Effector memory CD8-positive, alpha-beta T cell (primary cell): ENCODE data around the gene NEGR1.

Source experiments
- ATAC-seq: fragments of 150-1000 bp; cut with Tn5 transposase; replicated peaks from 2 replicates; pipeline ENCODE4 v1.10.0; 2021; ENCODE audit warnings: mild to moderate bottlenecking, moderate library complexity
- DNase-seq, 3 experiments: peaks; one replicate each; pipeline ENCODE4 v3.0.0; 2021
- H3K27ac Mint-ChIP-seq, 2 donors: one replicate each; pipeline ENCODE4 v1.8.0; 2022; ENCODE audit warnings: mild to moderate bottlenecking in 2 of 2, mixed read lengths in 2 of 2, moderate library complexity in 2 of 2
- H3K27me3 Mint-ChIP-seq, 2 donors: one replicate each; pipeline ENCODE4 v1.8.0; 2022; ENCODE audit warnings: mixed read lengths in 2 of 2
- H3K36me3 Mint-ChIP-seq: one replicate; pipeline ENCODE4 v1.8.0; 2022; ENCODE audit warnings: mild to moderate bottlenecking, moderate library complexity, mixed read lengths; ENCODE audit not compliant: insufficient read depth
- H3K4me1 Mint-ChIP-seq, 2 donors: one replicate each; pipeline ENCODE4 v1.8.0; 2022; ENCODE audit warnings: low read depth in 2 of 2, mixed read lengths in 2 of 2
- H3K4me3 Mint-ChIP-seq, 2 donors: one replicate each; pipeline ENCODE4 v1.8.0; 2022; ENCODE audit warnings: mild to moderate bottlenecking in 2 of 2, mixed read lengths in 2 of 2, moderate library complexity in 2 of 2
- H3K9me3 Mint-ChIP-seq, 2 donors: one replicate each; pipeline ENCODE4 v1.8.0; 2022; ENCODE audit warnings: mixed read lengths in 2 of 2
- total RNA-seq, 9 experiments: gene quantifications; one replicate each; lab custom pipeline; 2026; lab: John Stamatoyannopoulos, UW

Gene NEGR1
- 0 to 0.13 (median 0) reads per million in 9 experiments for total RNA-seq

DNA sequence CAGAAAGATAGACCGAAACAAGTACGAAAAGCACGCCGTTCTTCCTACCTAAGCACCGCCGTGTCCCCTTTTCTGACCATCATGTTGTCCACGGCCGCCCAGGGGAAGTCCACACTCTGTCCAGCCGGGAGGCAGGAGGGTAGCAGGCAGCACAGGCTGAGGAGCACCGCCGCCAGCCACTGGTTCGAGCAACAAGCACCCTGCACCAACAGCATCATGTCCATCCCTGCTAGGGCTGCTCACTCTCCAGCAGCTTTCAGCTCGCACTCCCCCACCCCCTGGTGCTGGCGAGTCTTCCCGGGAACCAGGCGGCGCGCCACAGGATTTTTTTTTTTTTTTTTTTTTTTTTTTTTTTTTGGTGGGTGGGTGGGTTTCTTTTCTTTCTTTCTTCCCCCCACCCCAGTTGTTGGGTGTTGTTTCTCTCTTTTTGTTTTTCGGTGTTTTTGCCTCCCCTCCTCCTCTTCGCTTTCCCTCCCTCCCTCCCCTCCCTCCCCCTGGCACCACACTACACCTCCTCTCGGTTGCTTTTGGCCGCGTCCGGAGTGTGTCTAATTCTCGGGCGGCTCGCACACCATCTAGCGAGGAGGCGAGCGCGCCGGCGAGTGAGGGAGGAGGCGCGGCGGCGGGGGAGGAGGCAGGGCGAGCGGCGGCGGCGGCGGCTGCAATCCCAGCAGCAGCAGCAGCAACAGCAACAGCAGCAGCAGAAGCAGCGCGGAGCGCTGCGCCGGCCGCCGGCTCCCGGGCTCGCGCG is at the start of gene NEGR1:
TSS of gene NEGR1 (minus strand) at position 269 of the 751 bp plus-strand sequence.
- no peak within 1 kb of the TSS for H3K4me3 Mint-ChIP-seq
- H3K36me3 Mint-ChIP-seq: no peaks in the 10 kb centered on the region
- DNase-seq: peak; percentile 14 to 38 (median 29)
- H3K9me3 Mint-ChIP-seq: peaks cover 0 to 7% of the 10 kb centered on the region in 2 donors
- no peaks in the 10 kb centered on the region for H3K27me3 Mint-ChIP-seq
- peaks cover 7% of the 10 kb centered on the region in 2 donors for H3K4me1 Mint-ChIP-seq
- H3K27ac Mint-ChIP-seq: peak within 1 kb of the TSS; percentile 19 to 33
- ATAC-seq: peak; percentile 73

DNA sequence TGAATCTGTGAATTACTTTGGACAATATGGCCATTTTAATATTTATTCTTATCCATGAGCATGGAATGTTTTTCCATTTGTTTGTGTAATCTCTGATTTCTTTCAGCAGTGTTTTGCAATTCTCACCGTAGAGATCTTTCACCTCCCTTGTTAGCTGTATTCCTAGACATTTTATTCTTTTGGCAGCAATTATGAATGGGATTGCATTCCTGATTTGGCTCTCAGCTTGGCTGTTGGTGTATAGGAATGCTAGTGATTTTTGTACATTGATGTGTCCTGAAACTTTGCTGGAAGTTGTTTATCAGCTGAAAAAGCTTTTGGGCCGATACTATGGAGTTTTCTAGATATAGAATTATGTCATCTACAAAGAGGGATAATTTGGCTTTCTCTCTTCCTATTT is 44.2 kb upstream of the NEGR1 start:
- no peaks in the 10 kb centered on the region for H3K27me3 Mint-ChIP-seq
- ATAC-seq: no peak
- no peak overlapping the region for H3K27ac Mint-ChIP-seq
- DNase-seq: no peak
- H3K4me1 Mint-ChIP-seq: no peaks in the 10 kb centered on the region
- H3K36me3 Mint-ChIP-seq: peaks cover 3% of the 10 kb centered on the region
- no peak overlapping the region for H3K4me3 Mint-ChIP-seq
- H3K9me3 Mint-ChIP-seq: peaks cover 0 to 14% of the 10 kb centered on the region in 2 donors

DNA sequence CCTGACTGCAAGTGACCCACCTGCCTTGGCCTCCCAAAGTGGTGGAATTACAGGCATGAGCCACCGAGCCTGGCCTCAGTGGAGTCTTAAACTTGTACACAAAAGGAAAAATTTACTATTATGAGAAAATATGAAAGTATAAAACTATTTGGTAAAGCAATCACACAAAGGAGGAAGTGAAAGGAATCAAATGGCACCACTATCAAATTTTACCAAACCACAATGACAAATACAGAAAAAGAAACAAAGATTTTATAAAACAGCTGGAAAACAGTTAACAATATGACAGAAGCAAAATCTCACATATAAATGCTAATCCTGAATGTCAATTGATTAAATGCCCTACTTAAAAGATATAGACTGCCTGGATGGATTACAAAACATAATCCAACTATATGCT is 42.1 kb upstream of the NEGR1 start:
- Mint-ChIP-seq H3K4me1 (no peaks in the 10 kb centered on the region), H3K4me3 (no peak overlapping the region), H3K27ac (no peak overlapping the region), H3K9me3 (peaks cover 0 to 14% of the 10 kb centered on the region in 2 donors), H3K36me3 (peaks cover 3% of the 10 kb centered on the region), H3K27me3 (no peaks in the 10 kb centered on the region)
- ATAC-seq (no peak), DNase-seq (no peak)

DNA sequence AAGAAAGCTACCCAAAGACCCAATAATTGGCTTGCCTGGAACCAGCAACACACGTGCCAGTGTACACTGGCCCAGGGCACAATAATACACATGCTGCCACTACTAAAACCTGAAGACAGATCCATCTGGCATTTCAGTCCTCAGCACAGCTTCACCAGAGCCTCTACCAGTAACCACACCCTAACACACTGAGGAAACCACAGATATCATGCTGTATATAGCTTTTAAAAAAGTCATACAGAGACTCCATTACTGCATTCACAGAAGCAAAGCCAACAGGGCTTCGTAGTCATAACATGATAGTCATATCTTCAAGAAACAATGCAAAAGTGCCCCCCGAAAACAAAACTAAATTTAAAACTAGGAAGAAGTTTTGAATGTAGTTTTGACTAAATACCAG is 40.6 kb upstream of the NEGR1 start:
- no peaks in the 10 kb centered on the region for H3K27me3 Mint-ChIP-seq
- ATAC-seq: no peak
- H3K4me1 Mint-ChIP-seq: no peaks in the 10 kb centered on the region
- H3K27ac Mint-ChIP-seq: no peak overlapping the region
- H3K4me3 Mint-ChIP-seq: no peak overlapping the region
- H3K9me3 Mint-ChIP-seq: peaks cover 0 to 14% of the 10 kb centered on the region in 2 donors
- DNase-seq: no peak
- H3K36me3 Mint-ChIP-seq: peaks cover 3% of the 10 kb centered on the region

DNA sequence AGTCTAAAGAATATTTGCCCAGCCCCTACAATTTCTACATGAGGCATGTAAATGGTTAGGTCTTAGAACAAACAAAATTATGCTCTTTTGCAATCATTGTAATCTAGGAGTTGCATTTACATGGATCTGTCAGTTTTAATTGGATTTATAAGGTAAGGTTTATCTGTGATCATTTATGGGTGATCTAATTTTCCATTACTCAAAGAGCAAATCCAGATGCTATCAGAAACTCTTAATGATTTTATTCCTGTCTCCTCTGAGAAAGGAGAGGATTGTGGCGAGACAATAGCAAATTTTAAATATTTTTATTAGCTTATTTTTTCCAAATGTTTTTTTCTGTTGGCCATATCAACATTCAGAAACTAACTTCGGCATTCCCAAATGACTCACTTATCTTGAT is 14.2 kb upstream of the NEGR1 start:
- Mint-ChIP-seq H3K9me3 (no peaks in the 10 kb centered on the region), H3K4me1 (no peaks in the 10 kb centered on the region), H3K27ac (no peak overlapping the region), H3K4me3 (no peak overlapping the region), H3K27me3 (no peaks in the 10 kb centered on the region), H3K36me3 (no peaks in the 10 kb centered on the region)
- no peak for ATAC-seq
- no peak for DNase-seq

DNA sequence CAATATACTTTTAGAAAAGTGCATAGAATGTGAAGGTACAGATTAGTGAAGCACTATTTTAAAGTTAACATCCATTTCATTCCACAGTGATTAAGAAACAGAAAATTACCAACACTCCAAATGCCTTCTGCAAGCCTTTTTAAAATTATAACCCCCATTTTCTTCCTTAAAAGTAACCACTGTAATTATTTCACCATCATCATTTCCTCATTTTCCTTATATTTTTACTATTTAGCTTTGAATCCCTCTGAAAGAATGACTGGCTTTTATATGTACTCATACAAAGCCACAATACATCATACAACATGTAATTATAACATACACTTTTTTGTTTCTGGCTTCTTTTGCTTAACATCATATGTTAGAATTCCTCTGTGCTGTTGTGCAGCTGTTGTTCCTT is 6.5 kb upstream of the NEGR1 start:
- ATAC-seq (no peak), DNase-seq (no peak)
- Mint-ChIP-seq H3K27ac (no peak overlapping the region), H3K4me1 (no peaks in the 10 kb centered on the region), H3K27me3 (no peaks in the 10 kb centered on the region), H3K9me3 (peaks cover 0 to 2% of the 10 kb centered on the region in 2 donors), H3K4me3 (no peak overlapping the region), H3K36me3 (no peaks in the 10 kb centered on the region)

DNA sequence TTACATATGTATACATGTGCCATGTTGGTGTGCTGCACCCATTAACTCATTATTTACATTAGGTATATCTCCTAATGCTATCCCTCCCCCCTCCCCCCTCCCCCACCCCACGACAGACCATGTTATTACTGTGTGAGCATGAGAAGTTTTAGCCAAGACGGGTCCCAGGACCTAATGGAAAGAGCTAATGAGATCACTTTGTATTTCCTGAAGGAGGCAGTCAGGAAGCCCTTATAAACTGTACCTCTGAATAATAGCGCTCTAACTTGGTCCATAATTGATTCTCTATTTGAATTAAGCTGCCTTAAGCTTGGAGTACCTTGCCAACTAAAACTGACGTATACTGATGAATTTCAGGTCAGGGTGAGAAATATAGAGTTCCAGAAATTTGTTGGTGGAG is 4.1 kb upstream of the NEGR1 start:
- no peak for ATAC-seq

DNA sequence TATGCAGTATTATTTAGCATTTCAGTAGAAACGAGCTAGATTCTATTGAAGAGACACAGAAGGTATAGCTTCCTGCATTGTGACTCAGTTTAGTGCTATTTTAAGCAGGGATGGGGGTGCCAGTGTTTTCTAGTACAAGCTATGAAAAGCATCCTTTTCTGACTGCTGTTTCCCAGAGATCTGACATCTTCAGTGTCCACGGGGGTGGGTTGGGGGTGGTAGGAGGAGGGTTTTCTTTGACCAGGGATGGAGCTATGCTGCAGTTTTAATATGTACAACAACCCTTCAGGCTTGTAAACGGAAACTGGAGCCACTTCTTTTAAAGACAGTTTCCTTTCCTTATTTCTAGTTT is 2.7 kb upstream of the NEGR1 start:
- Mint-ChIP-seq H3K36me3 (no peaks in the 10 kb centered on the region), H3K9me3 (peaks cover 0 to 7% of the 10 kb centered on the region in 2 donors), H3K4me1 (peaks cover 7% of the 10 kb centered on the region in 2 donors), H3K27ac (no peak overlapping the region), H3K27me3 (no peaks in the 10 kb centered on the region), H3K4me3 (no peak overlapping the region)
- DNase-seq (no peak), ATAC-seq (no peak)

More for the DNA sequence above, 4.1 kb upstream of the NEGR1 start:
- Mint-ChIP-seq H3K36me3 (no peaks in the 10 kb centered on the region), H3K4me3 (no peak overlapping the region), H3K4me1 (peaks cover 3% of the 10 kb centered on the region in 2 donors), H3K27me3 (no peaks in the 10 kb centered on the region), H3K9me3 (peaks cover 0 to 2% of the 10 kb centered on the region in 2 donors), H3K27ac (no peak overlapping the region)
- DNase-seq: no peak

DNA sequence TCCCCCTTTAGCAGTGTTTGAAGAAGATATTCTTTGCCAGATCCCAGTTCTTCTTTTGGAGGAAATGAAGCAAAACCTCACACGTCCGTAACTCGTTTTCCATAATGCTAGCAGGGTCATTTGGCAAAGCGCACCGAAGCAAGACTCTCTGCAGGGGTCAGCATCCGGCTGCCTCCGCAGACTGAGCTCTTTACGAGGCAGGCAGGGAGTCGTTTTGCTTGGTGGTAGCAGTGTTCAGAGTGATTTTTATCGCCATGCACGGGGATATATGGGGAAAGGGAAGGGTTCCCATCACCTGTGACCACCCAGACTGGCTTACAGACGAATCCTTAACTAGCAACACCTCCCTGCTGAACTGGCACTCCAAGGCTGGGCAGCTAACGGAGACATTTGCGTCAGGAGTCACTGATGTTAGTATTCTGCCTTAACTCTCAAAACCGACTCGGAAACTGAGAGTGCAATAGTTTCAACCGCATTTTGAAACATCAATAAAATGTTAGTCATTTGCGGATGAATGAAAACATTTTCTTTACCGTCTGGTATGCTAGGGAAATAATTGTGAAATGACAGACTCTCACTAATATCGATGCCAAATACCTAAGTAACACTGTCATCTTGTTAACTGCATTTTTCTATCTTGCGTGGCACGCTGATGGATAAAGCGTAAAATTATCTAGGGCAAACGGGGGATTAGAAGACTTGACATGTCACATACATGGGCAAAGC is 2.2 kb upstream of the NEGR1 start:
- ATAC-seq (peak; percentile 15), DNase-seq (no peak)
- H3K27me3 Mint-ChIP-seq: no peaks in the 10 kb centered on the region
- H3K27ac Mint-ChIP-seq: no peak overlapping the region
- H3K36me3 Mint-ChIP-seq: no peaks in the 10 kb centered on the region
- H3K4me3 Mint-ChIP-seq: no peak overlapping the region
- peaks cover 0 to 7% of the 10 kb centered on the region in 2 donors for H3K9me3 Mint-ChIP-seq
- peaks cover 7% of the 10 kb centered on the region in 2 donors for H3K4me1 Mint-ChIP-seq

DNA sequence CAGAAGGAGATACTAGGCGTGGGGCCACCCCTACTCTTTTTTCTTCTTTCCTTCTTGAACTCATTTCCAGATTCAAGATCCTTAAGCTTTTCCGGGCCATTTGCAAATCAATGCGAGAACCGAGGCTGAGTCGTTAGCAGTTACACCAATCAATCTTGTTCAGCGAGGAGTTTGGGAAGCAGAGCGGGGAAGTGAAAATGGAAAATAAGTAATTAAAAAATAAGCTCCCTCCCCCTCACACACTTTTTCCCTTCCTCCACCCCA is 1.7 kb upstream of the NEGR1 start:
- Mint-ChIP-seq H3K36me3 (no peaks in the 10 kb centered on the region), H3K9me3 (peaks cover 0 to 7% of the 10 kb centered on the region in 2 donors), H3K27me3 (no peaks in the 10 kb centered on the region), H3K4me1 (peaks cover 7% of the 10 kb centered on the region in 2 donors), H3K27ac (no peak overlapping the region), H3K4me3 (no peak overlapping the region)
- ATAC-seq: no peak
- no peak for DNase-seq

DNA sequence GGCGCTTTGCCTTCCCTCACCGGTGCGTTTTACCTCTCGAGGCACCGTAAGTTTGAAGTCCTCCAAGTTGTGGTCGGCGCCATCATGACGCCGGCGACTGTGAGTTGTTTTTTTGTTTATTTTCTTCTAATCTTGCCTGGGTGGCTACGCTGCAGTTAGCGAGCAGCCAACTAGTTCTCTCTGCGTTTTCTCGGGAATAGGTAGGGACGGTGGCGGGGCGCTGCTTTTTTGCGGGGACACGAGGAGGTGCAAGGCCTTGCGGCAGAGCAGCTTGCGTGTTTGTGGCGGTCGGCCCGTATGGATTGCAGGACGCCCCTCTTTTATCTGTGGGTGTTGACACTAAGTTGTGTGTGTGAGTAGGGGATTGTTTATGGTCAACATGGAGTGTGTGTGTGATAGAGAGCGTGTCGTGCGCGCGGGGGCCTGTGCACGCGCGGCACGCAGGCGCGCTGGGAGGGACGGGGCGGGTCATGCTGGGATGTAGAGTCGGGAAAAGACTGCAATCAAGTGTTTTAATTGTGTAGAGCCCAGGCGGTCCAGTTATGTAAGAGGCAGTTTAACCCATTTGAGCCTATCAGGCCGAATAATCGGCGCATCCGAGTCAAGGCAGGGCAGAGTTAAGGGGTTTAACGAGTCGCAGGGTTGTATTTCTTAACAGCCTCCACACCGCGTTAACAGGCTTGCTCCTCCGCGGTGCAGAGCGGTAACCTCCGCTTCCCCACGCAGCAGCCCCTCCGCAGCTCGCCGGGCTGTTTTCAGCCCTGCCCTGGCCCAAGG is 1.2 kb upstream of the NEGR1 start:
- Mint-ChIP-seq H3K27me3 (no peaks in the 10 kb centered on the region), H3K4me1 (peaks cover 7% of the 10 kb centered on the region in 2 donors), H3K9me3 (peaks cover 0 to 7% of the 10 kb centered on the region in 2 donors), H3K36me3 (no peaks in the 10 kb centered on the region), H3K27ac (no peak overlapping the region), H3K4me3 (no peak overlapping the region)
- ATAC-seq (peak; percentile 28), DNase-seq (no peak)

DNA sequence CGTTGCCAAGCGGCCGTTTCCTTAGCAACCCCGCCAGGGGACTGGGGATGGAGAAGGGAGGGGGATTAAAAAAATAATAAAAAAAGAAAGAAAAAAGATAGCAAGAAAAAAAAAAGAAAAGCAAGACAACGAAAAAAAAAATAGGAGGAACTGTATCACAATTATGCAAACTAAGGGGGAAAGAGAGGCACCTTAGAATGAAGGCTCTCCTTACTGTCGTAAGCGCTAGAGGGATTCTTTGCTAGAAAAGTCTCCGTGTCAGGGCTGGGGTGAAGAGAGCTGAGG is 625 bp upstream of the NEGR1 start:
- no peaks in the 10 kb centered on the region for H3K27me3 Mint-ChIP-seq
- DNase-seq (no peak), ATAC-seq (peak; percentile 27)
- no peak overlapping the region for H3K4me3 Mint-ChIP-seq
- H3K9me3 Mint-ChIP-seq: peaks cover 0 to 7% of the 10 kb centered on the region in 2 donors
- H3K4me1 Mint-ChIP-seq: peaks cover 7% of the 10 kb centered on the region in 2 donors
- H3K36me3 Mint-ChIP-seq: no peaks in the 10 kb centered on the region
- H3K27ac Mint-ChIP-seq: peak overlapping the region in 1 of 2 donors; percentile 19

DNA sequence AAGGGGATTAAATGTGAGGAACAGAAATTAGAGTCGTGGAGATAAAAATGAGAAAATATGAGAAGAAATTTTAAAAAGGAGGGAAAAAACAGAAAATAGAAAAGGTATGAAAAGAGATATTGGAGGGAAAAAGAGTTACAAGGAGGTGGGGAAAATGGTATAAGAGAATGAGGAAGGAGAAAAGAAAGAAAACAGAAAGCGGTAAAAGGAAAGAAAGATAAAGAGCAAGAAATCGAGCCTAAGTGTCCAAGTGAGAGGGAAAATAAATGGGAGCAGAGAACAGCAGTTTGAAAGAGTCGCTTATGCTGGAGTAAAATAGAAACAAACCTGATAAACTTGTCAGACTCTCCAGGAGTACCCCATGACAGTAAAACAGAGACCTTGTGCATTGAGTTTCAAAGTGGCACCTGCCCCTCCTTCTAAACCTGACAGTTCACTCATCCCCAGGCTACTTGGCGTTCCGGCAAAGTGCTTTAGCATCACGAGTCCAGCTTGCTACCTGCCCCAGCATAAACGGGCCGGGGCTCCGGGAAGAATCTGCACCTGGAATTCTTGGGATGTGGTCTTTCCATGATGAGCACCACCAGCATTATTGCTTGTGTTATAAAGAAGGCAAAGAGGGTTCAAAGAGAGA is 585 bp downstream of the NEGR1 start:
- peaks cover 7% of the 10 kb centered on the region in 2 donors for H3K4me1 Mint-ChIP-seq
- no peaks in the 10 kb centered on the region for H3K27me3 Mint-ChIP-seq
- peaks cover 0 to 7% of the 10 kb centered on the region in 2 donors for H3K9me3 Mint-ChIP-seq
- H3K27ac Mint-ChIP-seq: peak overlapping the region in 1 of 2 donors; percentile 33
- no peaks in the 10 kb centered on the region for H3K36me3 Mint-ChIP-seq
- DNase-seq (no peak), ATAC-seq (no peak)
- no peak overlapping the region for H3K4me3 Mint-ChIP-seq
